Posterior cingulate gyrus (tissue), 11 donors: ENCODE data around the gene CIAO3.

ENCODE experiments used
- DNase-seq, 10 donors: peaks; one replicate each; pipeline versions ENCODE4 v3.0.0 to v3.0.0-alpha.2; 2020 to 2021; ENCODE audit warnings: mixed read lengths in 3 of 10
- intact Hi-C: fragments of 100-400 bp; cut with DNase I; formaldehyde crosslinking; loops from one replicate; pipeline ENCODE4 v1.15.1; 2023

Gene CIAO3

DNA sequence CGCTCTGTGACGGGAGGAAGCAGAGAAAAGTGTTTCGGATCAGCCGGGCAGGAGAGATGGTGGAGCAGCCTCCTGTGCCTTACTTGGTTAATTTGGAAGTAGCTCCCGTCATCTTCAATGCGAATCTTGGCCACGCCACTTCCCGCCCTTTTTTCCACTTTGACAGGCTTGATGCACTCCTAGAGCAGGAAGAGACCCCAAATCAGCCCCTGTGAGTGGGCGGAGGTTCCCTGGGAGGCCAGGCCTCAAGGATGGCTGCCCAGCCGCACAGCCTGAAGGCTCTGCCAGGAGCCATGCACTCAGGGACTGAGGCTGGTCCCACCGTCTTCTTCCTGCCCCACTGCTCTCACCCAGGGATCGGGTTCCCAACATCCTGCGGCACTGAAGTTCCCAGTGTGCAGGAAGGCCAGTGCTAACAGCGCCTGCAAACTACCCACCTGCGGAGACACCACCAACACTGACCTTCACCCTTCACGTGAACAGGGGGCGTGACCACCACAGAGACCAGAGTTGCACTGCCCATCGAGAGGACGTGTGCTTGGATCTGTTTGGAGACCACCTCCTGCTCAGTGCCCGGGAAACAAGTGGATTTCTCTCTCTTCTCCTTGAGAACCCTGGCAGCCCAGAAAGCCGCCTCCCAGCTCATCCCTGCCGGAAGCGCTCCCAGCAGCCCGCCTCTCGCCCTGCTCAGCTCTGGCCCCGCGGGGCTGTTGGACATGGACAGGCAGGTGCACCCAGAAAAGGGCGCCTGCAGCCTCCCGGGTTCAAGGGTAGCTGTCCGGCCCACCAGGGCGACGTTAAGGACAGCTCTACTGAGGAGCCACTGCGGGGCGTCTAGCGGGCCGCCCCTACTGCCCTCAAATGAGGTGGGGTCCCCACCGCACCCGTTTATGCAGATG is 988 bp downstream of the CIAO3 start:
- intact Hi-C loops: loop anchor here (2.0 kb wide), 3 partner anchors 19 to 47 kb away; partner anchors contain the start of gene ANTKMT
- peak in 1 of 10 donors; percentile 69 for DNase-seq

DNA sequence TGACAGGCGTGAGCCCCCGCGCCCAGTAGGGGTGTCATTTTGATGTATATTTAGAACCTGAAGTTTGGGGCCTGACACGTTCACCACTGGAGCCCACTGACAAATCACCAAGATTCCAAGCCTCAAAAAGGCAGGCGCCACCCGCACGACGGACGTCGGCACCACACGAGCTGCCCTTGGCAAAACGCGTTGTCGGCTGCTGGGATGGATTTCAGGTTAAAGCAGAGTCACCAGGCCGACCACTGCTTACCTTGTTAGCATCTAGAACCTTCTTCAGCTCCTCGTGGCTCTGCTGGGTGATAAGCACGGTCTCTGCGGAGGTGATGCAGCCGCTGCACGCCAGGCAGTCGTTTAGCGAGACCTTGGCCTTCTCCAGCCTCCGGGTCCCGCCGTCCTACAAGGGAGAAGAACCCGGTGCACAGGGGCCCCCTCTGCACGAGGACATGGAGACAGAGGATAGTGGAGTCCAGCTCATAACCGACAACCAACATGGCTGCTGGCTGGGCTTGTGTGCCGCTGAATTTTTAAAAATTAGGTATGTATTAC is 3.8 kb downstream of the CIAO3 start:
- intact Hi-C loops: no loop called here
- DNase-seq: no peak

DNA sequence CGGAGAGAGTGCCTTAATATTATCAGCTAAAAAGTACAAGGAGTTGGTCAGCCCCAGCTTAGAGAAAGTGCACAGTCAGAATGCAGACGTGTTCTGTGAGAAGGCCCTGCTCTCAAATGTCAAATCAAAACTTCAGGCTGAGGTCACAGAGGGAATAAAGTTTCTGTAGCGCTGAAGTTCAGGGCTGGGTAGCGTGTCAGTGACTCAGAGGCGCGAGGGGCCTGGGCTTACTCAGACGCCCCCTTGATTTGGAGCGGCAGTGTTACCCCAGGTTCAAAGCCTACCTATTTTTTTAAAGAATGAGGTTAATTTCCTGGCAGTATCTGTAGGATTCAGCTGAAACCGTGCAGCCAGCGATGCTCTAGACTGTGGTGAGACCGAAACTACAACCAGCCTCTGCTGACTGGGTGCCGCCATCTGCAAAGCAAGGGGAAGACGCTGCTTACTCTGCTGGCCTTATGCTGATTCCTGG is 4.8 kb downstream of the CIAO3 start:
- no peak for DNase-seq
- intact Hi-C loops: no loop called here

DNA sequence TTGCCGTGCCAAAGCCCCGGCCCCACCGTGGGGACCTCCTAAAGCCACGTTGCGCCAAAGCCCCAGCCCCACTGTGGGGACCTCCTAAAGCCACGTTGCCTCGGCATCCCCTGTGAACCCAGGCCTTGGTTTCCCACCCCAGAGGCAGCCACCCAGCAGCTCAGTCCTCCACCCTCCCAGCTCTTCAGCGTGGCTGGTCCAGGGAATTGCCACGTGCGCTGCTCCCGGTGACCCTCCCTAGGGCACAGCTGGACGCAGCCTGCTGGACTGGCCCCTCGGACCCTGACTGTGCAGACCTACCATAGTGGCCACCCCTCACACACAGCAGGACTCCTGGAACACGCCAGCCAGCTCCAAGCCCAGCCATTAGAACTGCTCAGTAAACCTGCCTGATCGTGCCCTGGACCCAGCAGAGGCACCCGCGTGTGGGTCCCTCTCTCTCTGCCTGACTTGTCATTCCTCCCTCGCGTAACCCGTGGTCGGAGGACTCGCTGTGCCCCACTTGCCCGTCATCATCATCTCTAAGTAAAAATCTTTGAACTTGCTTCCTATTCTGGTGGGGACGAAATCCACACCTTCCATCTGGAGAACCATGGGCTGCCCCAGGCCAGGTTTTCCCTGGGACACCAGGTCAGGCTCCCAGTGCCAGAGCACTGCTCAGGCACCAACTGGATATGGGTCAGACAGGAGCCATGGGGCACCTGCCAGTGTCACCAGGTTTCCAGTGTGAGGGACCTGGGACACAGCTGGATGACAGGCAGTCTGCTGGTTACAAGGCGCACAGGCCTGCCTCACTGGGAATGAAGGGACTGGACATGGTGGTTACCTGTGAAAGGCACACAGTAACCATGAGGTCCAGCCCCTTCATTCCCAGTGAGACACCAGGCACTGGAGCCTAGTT is 5.6 kb downstream of the CIAO3 start:
- intact Hi-C loops: no loop called here

DNA sequence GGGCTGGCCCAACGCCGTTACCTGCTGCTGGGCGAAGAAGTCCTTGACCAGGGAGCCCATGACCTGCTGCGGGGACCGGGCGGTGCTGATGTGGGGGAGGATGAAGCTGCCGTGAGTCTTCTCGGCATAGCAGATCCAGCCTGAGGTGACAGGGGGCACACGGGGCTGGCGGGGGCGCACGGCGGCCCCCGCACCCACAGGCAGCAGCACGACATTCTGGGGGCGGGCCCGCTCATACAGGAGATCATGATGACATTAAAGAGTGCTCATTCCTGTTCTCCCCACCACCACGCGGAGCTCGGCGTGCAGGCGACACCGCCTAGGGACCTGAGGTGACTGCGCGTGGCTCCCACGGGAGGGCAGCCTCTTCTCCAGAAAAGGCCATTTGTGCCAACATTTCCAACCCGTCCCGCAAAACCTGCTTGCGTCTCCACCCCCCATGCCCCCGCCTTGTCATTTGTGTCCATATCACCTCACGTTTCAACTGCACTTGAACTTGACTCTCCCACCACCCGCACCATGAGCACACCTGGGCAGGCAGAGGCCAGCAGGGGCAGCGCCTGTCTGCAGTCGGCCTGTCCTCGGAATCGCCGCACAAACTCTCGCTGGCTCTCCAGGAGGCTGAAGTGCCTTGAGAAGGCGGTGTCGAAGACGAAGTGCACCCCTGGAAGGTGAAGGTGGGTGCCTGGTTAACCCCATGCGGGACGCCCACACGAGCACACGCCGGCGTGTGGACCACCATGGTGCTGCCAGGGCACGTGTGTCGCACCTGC is 6.4 kb downstream of the CIAO3 start:
- peak in 1 of 10 donors; percentile 78 for DNase-seq
- intact Hi-C loops: no loop called here

More for the DNA sequence above, 5.6 kb downstream of the CIAO3 start:
- peak in 1 of 10 donors; percentile 71 for DNase-seq

DNA sequence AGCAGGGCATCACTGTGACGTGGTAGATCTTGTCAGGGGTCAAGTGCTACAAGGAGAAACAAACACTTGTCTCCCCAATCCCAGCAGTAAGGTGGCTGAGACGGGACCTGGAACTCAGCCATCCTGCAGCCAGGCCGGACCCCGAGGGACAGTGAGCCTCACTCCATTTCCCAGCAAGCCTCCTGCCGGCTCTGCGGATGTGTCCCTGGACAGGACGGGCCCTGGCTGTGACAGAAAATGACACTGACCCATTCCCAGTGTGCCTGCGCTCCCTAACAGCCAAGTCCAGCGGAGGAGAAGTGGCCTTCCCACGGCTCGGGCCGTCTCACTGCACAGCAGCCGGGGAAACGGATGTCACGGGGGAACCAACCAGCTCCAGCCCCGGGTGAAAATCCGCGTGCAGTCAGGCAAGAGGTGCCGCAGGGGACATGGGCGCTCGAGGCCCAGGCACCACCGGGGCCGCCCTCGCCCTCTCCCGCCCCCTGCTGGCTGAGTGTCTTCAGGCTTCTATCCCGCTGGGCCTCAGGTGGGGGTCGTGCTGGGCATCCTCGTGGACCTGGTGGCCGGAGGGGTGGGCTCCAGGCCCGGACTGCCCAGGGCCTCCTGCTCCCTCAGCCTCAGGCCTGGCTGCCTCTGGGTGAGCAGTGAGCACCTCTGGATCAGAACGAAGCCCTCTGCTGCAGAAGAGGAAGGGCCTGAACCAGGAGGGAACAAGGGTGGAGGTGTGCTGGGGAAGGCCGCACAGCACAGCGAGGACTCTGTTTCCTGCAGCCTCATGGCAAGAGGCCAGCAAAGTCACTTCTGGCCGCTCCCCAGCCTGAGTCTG is 7.2 kb downstream of the CIAO3 start:
- peak in 1 of 10 donors; percentile 83 for DNase-seq
- intact Hi-C loops: no loop called here

DNA sequence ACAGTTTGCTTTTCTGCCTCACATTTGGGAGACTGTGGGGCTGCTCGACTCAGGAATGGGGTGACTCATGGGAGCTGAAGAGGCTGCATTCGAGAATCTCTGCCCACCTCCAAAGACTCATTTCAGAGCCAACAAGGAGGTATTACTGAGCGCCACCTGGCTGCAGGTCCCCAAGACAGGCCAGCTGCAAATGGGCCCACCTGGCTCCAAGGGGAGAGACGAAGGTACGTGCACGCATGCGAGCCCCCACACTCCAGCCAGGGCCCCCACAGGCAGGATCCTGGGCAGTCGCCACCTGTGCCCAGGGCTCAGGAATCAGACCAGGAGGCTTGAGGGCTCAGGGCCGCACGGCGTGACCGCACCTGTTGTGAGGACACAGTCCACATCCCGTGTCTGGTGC is 7.9 kb downstream of the CIAO3 start:
- DNase-seq: peak in 1 of 10 donors; percentile 76
- intact Hi-C loops: no loop called here

DNA sequence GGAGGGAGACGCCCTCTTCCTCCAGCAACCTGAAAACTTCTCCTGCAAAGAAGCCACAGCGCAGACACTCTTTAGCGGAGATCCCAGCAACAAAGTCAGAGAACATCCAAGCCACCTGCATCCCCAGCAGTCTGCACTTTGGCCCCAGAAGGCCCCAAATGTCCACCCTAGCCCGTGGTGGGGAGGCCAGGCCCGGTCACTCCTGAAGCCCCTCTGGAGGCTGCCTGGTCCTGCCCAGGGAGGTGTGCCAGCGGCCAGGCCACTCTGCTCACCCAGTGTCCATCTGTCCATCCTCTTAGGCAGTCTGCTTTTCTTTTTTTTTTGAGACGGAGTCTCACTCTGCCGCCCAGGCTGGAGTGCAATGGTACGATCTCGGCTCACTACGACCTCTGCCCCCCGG is 8.5 kb downstream of the CIAO3 start:
- intact Hi-C loops: no loop called here
- no peak for DNase-seq

DNA sequence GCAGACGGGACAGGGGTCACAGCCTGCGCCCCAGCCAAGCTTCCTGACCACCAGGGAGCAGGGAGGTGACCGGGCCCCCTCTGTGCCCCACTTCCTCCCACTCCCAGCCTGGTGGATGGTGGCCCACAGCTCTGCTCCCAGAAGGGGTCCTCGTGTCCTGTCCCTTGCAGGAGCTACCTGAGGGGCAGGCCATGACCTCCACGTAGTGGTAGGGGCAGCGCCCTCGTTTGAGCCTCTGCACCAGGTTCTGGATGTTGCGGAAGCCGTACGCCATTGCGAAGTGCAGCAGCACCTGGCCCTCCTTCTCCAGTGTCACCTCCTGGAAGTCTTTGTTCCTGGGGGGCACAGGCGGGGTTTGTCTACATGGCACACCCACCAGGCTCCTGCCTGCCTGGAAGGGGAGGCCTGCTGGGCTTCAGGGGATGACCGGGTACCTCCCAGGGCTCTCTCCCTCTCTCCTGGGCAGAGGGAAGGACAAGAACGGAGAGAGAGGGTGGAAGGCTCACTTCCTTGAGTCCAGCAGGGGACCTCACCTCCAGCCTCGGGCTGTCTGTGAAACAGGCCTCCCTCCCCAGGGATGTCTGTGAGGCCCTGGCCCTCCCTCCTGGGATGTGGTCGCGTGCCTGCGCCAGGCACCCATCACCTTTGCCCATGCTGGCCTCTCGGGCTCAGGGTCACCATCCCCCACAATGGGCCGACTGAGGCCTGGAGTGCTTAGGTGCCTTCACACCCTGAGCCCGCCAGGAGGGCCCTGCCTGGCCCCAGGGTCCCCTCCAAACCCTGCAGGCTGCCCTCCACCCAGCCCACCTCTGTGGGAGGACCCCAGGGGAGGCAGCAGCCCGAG is 9.9 kb downstream of the CIAO3 start:
- intact Hi-C loops: no loop called here
- peak in 1 of 10 donors; percentile 75 for DNase-seq

DNA sequence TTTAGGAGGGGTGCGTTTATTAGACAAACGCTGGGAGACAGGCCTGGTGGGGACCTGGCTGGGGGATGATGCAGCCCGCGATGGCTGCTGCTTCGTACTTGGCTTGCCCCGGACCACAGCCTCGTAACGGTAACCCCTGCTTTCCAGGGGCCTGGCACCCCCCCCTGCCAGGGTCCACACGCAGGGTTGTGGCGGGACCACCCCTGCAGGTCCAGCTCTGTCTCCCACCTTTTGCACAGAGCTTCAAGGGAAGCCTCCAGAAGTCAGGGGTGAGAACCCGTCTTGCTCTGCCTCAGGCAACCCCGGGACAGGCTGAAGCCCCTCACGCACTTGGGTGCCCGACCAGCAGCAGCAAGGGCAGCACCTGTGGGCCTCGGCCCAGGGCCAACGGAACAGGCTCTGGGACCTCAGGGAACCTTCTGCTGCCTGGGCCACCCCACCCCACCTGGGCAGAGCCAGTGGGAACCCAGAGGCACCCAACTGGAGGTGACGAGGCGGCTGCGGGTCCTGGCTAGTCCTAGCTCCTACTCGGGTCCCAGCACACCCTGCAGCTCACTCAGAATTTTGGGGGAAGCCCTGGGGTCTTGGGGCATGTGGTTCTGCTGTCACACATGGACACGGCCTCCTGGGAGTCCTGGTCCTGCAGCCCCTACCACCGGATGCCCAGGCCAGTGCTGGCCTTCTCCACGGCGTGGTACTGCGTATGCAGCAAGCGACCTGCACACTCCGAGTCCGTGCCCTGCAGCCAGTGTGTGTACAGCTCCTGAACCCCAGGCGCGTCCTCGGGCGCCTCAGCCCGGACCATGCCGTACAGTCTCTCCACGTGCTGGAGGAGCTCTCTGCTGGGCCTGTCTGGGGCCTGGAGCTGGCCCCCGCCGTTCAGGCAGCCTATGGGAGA is 10.8 kb downstream of the CIAO3 start:
- intact Hi-C loops: no loop called here
- DNase-seq: peak in 1 of 10 donors; percentile 85

DNA sequence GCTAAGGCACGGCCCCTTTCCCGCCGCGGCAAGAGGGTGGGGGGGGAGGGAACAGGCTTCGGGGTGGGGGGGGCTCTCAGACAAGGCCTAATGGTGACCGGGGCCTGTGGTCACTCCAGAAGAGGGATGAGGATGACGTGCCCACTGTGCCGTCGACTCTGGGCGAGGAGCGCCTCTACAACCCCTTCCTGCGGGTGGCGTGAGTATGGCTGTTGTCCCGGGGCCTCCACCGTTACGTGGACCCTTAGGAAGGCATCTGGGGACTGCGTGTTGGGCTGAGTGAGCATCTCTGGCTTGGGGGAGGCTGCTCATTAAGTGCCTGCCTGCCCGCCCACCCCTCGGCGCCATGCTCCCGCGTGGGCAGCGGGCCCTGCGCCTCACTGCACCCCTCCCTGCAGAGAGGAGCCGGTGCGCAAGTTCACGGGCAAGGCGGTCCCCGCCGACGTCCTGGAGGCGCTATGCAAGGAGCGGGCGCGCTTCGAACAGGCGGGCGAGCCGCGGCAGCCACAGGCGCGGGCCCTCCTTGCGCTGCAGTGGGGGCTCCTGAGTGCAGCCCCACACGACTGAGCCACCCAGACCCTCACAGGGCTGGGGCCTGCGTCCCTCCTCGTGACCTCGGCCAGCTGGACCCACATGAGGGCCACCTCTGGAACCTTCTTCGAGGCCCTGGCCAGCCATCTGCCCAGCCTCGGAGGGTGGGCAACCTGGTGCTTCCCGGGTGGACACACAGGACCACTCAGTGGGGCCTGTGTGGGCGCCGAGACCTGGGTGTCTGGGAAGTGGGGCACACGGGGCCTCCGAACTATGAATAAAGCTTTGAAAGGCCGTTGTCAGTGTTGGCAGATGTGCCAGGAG is 11.7 kb downstream of the CIAO3 start:
- intact Hi-C loops: no loop called here

DNA sequence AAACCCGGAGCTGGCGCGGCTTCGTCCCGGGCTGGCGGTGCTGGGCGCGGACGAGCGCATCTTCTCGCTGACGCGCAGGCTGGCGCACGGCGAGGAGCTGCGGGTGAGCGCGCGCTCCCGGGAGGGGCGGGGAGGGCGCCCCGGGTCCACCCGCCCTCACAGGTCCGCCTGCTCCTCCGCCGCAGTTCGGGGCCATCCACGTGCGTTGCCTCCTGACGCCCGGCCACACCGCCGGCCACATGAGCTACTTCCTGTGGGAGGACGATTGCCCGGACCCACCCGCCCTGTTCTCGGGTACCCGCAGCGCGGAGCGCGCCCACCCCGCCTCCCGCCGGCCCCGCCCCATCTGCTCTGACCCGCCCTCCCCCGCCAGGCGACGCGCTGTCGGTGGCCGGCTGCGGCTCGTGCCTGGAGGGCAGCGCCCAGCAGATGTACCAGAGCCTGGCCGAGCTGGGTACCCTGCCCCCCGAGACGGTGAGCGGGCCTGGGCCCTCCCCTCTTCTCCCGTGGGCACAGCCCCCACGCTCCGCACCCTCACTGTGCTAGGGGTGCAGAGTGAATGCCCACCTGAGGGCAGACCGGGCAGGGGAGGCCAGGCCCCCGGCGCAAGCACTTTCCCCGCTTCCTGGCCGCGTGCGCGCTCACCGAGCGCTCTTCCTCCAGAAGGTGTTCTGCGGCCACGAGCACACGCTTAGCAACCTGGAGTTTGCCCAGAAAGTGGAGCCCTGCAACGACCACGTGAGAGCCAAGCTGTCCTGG is 12.5 kb downstream of the CIAO3 start:
- peak in 5 of 10 donors; percentile 64 to 95 (median 67) for DNase-seq
- intact Hi-C loops: no loop called here

More for the DNA sequence above, 11.7 kb downstream of the CIAO3 start:
- DNase-seq: peak in 2 of 10 donors; percentile 90 to 93

DNA sequence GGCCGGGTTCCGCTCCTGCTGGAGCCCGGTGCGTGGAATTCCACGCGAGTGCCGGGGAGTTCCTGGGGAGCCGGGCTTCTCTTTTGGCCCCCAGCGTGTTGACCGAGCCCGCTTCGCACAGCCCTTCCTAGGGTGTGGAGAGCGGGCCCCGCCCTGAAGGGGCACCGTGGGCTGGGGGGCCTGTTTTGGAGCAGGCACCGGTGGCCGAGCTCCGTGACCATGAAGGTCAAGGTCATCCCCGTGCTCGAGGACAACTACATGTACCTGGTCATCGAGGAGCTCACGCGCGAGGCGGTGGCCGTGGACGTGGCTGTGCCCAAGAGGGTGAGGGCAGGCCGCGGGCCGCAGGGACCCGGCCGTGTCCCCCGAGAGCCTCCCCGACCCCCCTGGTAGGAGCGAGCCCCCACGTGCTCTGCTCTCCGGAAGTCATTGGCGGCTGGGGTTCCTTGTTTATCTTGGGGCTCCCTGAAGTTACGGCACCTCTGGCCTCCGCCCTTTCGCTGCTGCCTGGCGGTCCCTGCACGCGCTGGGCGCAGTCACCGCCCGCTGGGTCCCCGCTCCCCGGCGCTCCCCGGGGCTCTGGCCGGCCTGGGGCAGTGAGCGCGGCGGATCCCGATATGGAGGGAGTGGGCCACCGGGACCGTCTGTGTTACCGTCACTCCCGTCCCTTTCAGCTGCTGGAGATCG is 13.4 kb downstream of the CIAO3 start:
- no peak for DNase-seq
- intact Hi-C loops: no loop called here

DNA sequence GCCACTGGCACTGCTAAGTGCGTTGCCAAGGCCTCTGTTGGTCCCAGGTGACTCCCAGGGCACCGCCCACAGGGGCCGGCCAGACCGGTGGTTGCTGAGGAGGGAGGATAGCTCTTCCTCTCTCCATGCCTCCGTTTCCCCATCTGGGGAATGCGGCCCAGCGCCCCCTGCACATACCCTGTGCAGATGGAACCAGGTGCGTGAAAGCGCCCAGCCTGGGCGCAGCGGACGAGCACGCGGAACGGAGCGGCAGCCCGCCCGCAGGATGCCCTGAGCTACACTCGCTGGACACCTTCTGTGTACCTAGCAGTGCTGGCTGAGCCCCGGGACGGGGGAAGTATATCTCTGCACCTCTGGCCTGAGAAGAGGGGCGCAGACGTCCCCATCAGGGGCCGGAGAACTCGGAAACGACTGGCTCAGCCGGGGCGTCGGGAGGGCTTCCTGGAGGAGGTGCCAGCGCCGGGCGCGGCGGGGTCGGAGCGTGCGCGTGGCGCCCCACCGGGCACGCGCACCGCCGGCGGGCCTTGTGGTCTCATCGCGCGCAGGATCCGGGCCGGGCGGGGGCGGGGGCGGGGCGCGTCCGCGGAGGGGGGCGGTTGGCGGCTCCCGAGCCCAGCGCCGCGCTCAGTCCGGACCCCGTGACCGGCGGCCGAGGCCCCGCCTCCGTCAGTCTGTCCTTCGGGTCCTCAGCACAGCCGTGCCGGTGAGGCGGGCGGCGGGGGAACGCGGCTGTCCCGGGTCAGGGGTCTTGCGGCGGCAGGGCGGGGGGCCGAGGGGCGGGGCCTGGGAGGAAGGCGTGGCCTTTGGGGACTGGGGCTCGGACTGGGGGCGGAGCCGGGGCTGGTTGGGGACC is 14.1 kb downstream of the CIAO3 start, which contains the start of the genes CCDC78 and HAGHL:
TSS of gene CCDC78 (minus strand) at position 6 of the 853 bp plus-strand sequence. CDS start 76 bp downstream, outside the sequence.
TSS of gene HAGHL (plus strand) at position 669 of the 853 bp plus-strand sequence. CDS start 404 bp downstream, outside the sequence.
- DNase-seq: peak in 6 of 10 donors; percentile 66 to 95 (median 79)
- intact Hi-C loops: no loop called here
